ENCODE data around the gene SIPA1L2.
A peak's percentile ranks its signal among the peaks of the same experiment; 100 is the strongest.

SIPA1L2 gene

GRCh38 chr1:232641507-232641906 lies 11.6 kb upstream of the SIPA1L2 start:
- no peak for DNase-seq

GRCh38 chr1:232636799-232637198 lies 6.9 kb upstream of the SIPA1L2 start:
- no peak for DNase-seq

- no peak for DNase-seq
Observed at GRCh38 chr1:232635778-232636356, 5.9 kb upstream of the SIPA1L2 start.

- no peak for DNase-seq
Observed at GRCh38 chr1:232635279-232635678, 5.3 kb upstream of the SIPA1L2 start.

- no peak for DNase-seq
Observed at GRCh38 chr1:232634096-232634495, 4.2 kb upstream of the SIPA1L2 start.

GRCh38 chr1:232630894-232631195 lies 912 bp upstream of the SIPA1L2 start:
- no peak for DNase-seq

GRCh38 chr1:232629250-232630046 lies 485 bp downstream of the SIPA1L2 start:
- peak; percentile 19 for DNase-seq

- DNase-seq = no peak
Observed at GRCh38 chr1:232628335-232629249, 1.3 kb downstream of the SIPA1L2 start.

GRCh38 chr1:232627645-232628334 lies 2.1 kb downstream of the SIPA1L2 start:
- DNase-seq = no peak

- no peak for DNase-seq
Observed at GRCh38 chr1:232627171-232627570, 2.8 kb downstream of the SIPA1L2 start.

- DNase-seq = no peak
Observed at GRCh38 chr1:232626452-232626851, 3.5 kb downstream of the SIPA1L2 start.

GRCh38 chr1:232625319-232625868 lies 4.5 kb downstream of the SIPA1L2 start:
- DNase-seq = no peak

GRCh38 chr1:232624546-232625281 lies 5.2 kb downstream of the SIPA1L2 start:
- no peak for DNase-seq

GRCh38 chr1:232622981-232623380 lies 7.0 kb downstream of the SIPA1L2 start:
- no peak for DNase-seq

- DNase-seq = no peak
Observed at GRCh38 chr1:232622378-232622777, 7.6 kb downstream of the SIPA1L2 start.

- DNase-seq = no peak
Observed at GRCh38 chr1:232621050-232621449, 8.9 kb downstream of the SIPA1L2 start.

GRCh38 chr1:232620356-232620969 lies 9.5 kb downstream of the SIPA1L2 start:
- DNase-seq = no peak

- no peak for DNase-seq
Observed at GRCh38 chr1:232617237-232617636, 12.7 kb downstream of the SIPA1L2 start.

GRCh38 chr1:232615306-232615800 lies 14.6 kb downstream of the SIPA1L2 start:
- DNase-seq = no peak

GRCh38 chr1:232614811-232615210 lies 15.1 kb downstream of the SIPA1L2 start:
- DNase-seq = no peak

- DNase-seq = no peak
Observed at GRCh38 chr1:232613752-232614381, 16.1 kb downstream of the SIPA1L2 start.
